Body of pancreas (tissue), 4 donors: ENCODE results near the gene FBLN2. TPM values are rescaled to one million over a fixed set of nuclear protein-coding genes. Genes with fewer than 3 reads are reported as not detected.

Source experiments
- ATAC-seq: fragments of 150-250 bp; one replicate; pipeline ENCODE4 v1.9.1; 2016
- DNase-seq, 4 donors: peaks; one replicate each; pipeline ENCODE4 v3.0.0-alpha.2; 2019
- H3K27ac ChIP-seq, 4 donors: fragments of 200-600 bp; sonication (generic); 1 replicate in 3 of 4; 2 replicates in 1 of 4; pipeline versions ENCODE4 v1.5.1 to v1.6.1; 2016 to 2019; ENCODE audit warnings: mild to moderate bottlenecking in 1 of 4, mixed read lengths in 1 of 4, moderate library complexity in 1 of 4
- H3K27me3 ChIP-seq, 2 donors: fragments of 200-600 bp; sonication (generic); one replicate each; pipeline ENCODE4 v1.6.0; 2016; ENCODE audit warnings: mild to moderate bottlenecking in 1 of 2
- H3K36me3 ChIP-seq, 2 donors: fragments of 200-600 bp; sonication (generic); replicated peaks in 1 of 2; 2 replicates each; pipeline ENCODE4 v1.5.1; 2016; ENCODE audit warnings: low read depth in 2 of 2; ENCODE audit not compliant: insufficient read depth in 1 of 2
- H3K4me1 ChIP-seq: fragments of 200-600 bp; sonication (generic); one replicate; pipeline ENCODE4 v1.6.0; 2016
- H3K4me3 ChIP-seq, 2 donors: fragments of 200-600 bp; sonication (generic); 1 replicate in 1 of 2; 2 replicates in 1 of 2; pipeline ENCODE4 v1.5.1; 2016 to 2019
- H3K9me3 ChIP-seq, 3 donors: fragments of 200-600 bp; sonication (generic); 1 replicate in 2 of 3; 2 replicates in 1 of 3; pipeline ENCODE4 v1.5.1; 2016
- POLR2A ChIP-seq, 3 donors: fragments of 450-650 bp; IDR thresholded peaks; one replicate each; pipeline ENCODE4 v1.6.1; 2016; ENCODE audit warnings: antibody characterized with exemption in 3 of 3, mild to moderate bottlenecking in 2 of 3
- WGBS, 2 donors: methylation state at CpG; one replicate each; pipeline ENCODE4 v1.1.5; 2017; 5-methylcytosine and 5-hydroxymethylcytosine counted together
- intact Hi-C: fragments of 100-400 bp; cut with DNase I; formaldehyde crosslinking; loops from one replicate; pipeline ENCODE4 v1.15.1; 2023
- total RNA-seq, 2 donors: library from RNA; depleted of rRNA; stranded (reverse); fragments of >200 nt; gene quantifications; one replicate each; pipeline ENCODE4 v1.1.0, GENCODE V29; 2016
- TF ChIP-seq, protein P1 (sequence below), 7 experiments: fragments of 450-650 bp in 4 of 7; fragments of 200-600 bp in 3 of 7; sonication (generic) in 3 of 7; IDR thresholded peaks; one replicate each; pipeline ENCODE4 v1.5.1; 2016 to 2019; ENCODE audit warnings: antibody characterized with exemption in 7 of 7

FBLN2 gene
- total RNA-seq, 2 donors from 2014 or later = 18.9 to 54.7 TPM

DNA sequence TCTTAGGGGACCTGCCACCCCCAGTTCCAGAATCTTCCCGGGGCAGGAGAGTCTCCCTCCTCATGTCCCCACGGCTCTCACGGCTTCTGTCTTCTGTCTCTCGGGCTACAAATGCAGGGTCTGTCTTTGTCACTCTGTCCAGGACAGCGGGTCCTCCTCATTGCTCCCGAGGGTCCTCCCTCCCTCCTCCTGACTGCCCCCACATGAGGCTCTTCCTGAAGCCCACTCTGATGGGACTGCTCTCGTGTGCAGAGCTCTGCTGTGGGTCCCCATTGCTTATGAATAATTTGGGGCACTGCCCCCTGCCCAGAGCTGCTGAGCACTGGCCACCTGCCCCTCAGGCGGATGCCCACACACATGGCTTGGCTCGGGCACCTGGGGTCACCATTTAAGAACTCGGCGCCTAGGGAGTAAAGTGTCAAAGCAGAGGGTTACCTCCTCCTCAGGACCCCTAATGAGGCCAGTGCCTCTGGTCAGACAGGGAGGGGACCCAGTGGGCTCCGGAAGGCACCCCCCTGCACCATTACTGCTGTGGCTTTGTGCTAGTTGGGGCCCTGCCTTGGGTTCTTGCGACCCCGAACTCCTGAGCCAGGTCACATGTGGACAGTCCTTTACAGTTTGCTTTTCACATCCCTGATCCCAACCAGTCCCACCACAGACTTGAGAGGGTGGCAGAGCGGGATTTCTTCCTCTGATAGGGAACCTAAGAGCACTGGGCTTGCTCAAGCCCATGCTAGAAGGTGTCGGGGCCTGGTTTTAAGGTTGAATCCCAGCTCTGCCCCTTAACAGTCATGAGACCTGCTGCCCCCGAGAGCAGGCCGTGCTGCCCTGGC lies 46.8 kb upstream of the FBLN2 start:
- Histone ChIP-seq H3K4me3 (no peak overlapping the region), H3K4me1 (no peaks in the 10 kb centered on the region), H3K27me3 (no peaks in the 10 kb centered on the region), H3K36me3 (peaks cover 0 to 1% of the 10 kb centered on the region in 2 donors), H3K27ac (no peak overlapping the region), H3K9me3 (no peaks in the 10 kb centered on the region)
- ATAC-seq (no peak), DNase-seq (peak in 1 of 4 donors; percentile 8)
- 94% methylated on average over 10 to 18 of the region's 18 CpGs for WGBS, 2 donors
- intact Hi-C loops = no loop called here
- TF ChIP-seq, protein P1, sequence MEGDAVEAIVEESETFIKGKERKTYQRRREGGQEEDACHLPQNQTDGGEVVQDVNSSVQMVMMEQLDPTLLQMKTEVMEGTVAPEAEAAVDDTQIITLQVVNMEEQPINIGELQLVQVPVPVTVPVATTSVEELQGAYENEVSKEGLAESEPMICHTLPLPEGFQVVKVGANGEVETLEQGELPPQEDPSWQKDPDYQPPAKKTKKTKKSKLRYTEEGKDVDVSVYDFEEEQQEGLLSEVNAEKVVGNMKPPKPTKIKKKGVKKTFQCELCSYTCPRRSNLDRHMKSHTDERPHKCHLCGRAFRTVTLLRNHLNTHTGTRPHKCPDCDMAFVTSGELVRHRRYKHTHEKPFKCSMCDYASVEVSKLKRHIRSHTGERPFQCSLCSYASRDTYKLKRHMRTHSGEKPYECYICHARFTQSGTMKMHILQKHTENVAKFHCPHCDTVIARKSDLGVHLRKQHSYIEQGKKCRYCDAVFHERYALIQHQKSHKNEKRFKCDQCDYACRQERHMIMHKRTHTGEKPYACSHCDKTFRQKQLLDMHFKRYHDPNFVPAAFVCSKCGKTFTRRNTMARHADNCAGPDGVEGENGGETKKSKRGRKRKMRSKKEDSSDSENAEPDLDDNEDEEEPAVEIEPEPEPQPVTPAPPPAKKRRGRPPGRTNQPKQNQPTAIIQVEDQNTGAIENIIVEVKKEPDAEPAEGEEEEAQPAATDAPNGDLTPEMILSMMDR (IDR thresholded peaks at IDR 0.05) = no peak
- TF ChIP-seq POLR2A (IDR thresholded peaks at IDR 0.05) = no peak

DNA sequence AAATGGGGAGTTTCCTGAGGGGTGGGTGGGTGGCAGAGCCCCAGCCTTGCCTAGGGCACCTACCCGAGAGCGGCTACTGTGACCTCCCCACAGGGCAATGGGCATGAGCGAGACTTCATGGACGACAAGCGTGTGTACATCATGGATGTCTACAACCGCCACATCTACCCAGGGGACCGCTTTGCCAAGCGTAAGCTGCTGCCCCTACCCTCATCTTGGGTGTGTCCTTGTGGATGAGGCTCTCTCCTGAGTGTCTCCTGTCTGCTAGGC lies 46.2 kb upstream of the FBLN2 start:
- Histone ChIP-seq H3K4me3 (no peak overlapping the region), H3K27ac (no peak overlapping the region), H3K4me1 (no peaks in the 10 kb centered on the region), H3K9me3 (no peaks in the 10 kb centered on the region), H3K27me3 (no peaks in the 10 kb centered on the region), H3K36me3 (peaks cover 0 to 1% of the 10 kb centered on the region in 2 donors)
- no peak for ATAC-seq
- TF ChIP-seq, protein P1 (IDR thresholded peaks at IDR 0.05) = no peak
- TF ChIP-seq POLR2A (IDR thresholded peaks at IDR 0.05) = no peak
- DNase-seq = peak in 1 of 4 donors; percentile 3
- intact Hi-C loops = no loop called here
- 92 to 100% methylated on average over 1 to 8 of the region's 8 CpGs for WGBS, 2 donors

DNA sequence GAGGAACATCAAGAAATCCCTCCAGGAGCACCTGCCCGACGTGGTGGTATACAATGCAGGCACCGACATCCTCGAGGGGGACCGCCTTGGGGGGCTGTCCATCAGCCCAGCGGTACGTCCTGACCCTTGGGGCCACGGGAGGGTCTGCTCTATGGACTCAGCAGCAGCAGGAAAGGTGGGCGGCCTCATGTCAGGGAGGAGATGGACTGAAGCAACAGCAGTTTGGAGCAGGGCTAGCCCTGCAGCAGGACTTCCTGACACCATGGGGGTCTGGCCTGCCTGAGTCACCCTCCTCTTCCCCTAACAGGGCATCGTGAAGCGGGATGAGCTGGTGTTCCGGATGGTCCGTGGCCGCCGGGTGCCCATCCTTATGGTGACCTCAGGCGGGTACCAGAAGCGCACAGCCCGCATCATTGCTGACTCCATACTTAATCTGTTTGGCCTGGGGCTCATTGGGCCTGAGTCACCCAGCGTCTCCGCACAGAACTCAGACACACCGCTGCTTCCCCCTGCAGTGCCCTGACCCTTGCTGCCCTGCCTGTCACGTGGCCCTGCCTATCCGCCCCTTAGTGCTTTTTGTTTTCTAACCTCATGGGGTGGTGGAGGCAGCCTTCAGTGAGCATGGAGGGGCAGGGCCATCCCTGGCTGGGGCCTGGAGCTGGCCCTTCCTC lies 44.6 kb upstream of the FBLN2 start:
- Histone ChIP-seq H3K27me3 (no peaks in the 10 kb centered on the region), H3K4me1 (no peaks in the 10 kb centered on the region), H3K9me3 (no peaks in the 10 kb centered on the region), H3K4me3 (no peak overlapping the region), H3K36me3 (no peaks in the 10 kb centered on the region), H3K27ac (no peak overlapping the region)
- intact Hi-C loops = no loop called here
- TF ChIP-seq, protein P1 (IDR thresholded peaks at IDR 0.05) = no peak
- TF ChIP-seq POLR2A (IDR thresholded peaks at IDR 0.05) = no peak
- 94% methylated on average over 10 to 21 of the region's 23 CpGs for WGBS, 2 donors
- DNase-seq (peak in 1 of 4 donors; percentile 10), ATAC-seq (no peak)

DNA sequence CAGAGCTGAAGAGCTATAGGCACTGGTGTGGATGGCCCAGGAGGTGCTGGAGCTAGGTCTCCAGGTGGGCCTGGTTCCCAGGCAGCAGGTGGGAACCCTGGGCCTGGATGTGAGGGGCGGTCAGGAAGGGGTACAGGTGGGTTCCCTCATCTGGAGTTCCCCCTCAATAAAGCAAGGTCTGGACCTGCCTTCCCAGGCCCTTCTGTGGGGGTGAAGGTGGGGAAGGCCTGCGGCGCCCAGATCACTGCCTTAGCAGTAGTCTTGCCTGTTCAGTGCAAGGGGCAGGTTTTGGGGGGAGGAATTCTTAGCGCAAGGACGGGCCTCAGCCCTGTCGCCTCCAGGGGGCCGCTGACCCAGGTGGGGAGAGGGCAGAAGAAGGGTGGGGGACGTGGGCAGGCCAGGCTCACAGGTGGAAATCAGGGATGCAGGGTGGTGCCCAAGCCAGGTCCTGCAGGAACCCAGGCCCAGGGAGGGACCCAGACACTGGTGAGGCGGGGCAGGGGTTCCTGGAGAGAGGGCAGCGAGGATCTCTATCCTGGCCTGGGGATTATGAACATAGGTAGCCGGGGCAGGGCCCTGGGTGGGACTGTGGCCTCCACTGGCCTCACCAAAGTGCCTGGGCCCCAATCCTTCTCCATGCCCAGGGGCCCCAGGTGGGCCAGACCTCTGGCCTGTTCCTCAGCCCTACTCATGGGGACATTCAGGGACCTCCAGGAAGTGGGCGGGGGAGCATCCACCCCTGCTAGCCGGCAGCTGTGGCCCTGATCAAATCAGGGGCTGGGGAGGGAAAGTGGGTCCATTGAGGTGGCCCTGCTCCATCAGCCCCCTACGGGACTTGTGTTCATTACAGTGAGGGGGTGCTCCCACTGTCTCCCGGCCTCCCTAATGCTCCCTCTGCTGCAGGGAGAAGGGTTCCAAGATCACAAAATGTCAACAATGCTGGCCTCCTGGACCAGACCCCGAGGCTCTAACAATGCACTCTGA lies 43.5 kb upstream of the FBLN2 start:
- TF ChIP-seq, protein P1 (IDR thresholded peaks at IDR 0.05) = no peak
- TF ChIP-seq POLR2A (IDR thresholded peaks at IDR 0.05) = no peak
- no peak overlapping the region for H3K4me3 ChIP-seq
- H3K27ac ChIP-seq = no peak overlapping the region
- intact Hi-C loops = no loop called here
- 89 to 100% methylated on average over 1 to 16 of the region's 16 CpGs for WGBS, 2 donors
- no peaks in the 10 kb centered on the region for H3K9me3 ChIP-seq
- H3K27me3 ChIP-seq = no peaks in the 10 kb centered on the region
- DNase-seq (peak in 1 of 4 donors; percentile 8), ATAC-seq (no peak)
- no peaks in the 10 kb centered on the region for H3K4me1 ChIP-seq
- H3K36me3 ChIP-seq = no peaks in the 10 kb centered on the region
